HEK293T (cell line): ENCODE results near the gene RNASE7.

Experiments
- ARNT ChIP-seq: fragments of 450-650 bp; IDR thresholded peaks from 2 replicates; pipeline ENCODE4 v1.6.1; 2017; ENCODE audit warnings: mild to moderate bottlenecking
- FOXA1 ChIP-seq: fragments of 450-650 bp; IDR thresholded peaks from 2 replicates; pipeline ENCODE4 v1.6.1; 2016; ENCODE audit warnings: mild to moderate bottlenecking
- HDGF ChIP-seq: fragments of 450-650 bp; IDR thresholded peaks from 2 replicates; pipeline ENCODE4 v1.6.1; 2017; ENCODE audit warnings: antibody characterized with exemption, borderline replicate concordance

DNA sequence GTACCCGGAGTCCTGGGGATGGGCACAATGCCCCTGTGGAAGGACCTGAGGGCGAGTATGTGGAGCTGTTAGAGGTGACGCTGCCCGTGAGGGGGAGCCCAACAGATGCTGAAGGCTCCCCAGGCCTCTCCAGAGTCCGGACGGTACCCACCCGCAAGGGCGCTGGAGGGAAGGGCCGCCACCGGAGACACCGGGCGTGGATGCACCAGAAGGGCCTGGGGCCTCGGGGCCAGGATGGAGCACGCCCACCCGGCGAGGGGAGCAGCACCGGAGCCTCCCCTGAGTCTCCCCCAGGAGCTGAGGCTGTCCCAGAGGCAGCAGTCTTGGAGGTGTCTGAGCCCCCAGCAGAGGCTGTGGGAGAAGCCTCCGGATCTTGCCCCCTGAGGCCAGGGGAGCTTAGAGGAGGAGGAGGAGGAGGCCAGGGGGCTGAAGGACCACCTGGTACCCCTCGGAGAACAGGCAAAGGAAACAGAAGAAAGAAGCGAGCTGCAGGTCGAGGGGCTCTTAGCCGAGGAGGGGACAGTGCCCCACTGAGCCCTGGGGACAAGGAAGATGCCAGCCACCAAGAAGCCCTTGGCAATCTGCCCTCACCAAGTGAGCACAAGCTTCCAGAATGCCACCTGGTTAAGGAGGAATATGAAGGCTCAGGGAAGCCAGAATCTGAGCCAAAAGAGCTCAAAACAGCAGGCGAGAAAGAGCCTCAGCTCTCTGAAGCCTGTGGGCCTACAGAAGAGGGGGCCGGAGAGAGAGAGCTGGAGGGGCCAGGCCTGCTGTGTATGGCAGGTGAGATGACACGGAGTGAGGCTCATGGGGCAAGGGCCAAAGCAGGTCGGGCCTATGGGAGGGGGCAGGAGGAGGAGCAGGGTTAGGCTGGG is 32.5 kb downstream of the RNASE7 start:
- TF ChIP-seq FOXA1 (no peak), ARNT (no peak), HDGF (no peak)
